Loucy (cell line): ENCODE measurements around the gene PYROXD2.

Source experiments
- EZH2phosphoT487 ChIP-seq: fragments of 200-600 bp; IDR thresholded peaks from 2 replicates; pipeline ENCODE4 v1.6.1; 2018; ENCODE audit warnings: antibody characterized with exemption, mild to moderate bottlenecking, moderate library complexity, borderline replicate concordance
- TF ChIP-seq, protein P1 (sequence below): fragments of 200-600 bp; sonication (generic); conservative IDR thresholded peaks from 2 replicates; pipeline ENCODE4 v1.5.1; 2014; ENCODE audit warnings: mild to moderate bottlenecking, antibody characterized with exemption, low read length

DNA sequence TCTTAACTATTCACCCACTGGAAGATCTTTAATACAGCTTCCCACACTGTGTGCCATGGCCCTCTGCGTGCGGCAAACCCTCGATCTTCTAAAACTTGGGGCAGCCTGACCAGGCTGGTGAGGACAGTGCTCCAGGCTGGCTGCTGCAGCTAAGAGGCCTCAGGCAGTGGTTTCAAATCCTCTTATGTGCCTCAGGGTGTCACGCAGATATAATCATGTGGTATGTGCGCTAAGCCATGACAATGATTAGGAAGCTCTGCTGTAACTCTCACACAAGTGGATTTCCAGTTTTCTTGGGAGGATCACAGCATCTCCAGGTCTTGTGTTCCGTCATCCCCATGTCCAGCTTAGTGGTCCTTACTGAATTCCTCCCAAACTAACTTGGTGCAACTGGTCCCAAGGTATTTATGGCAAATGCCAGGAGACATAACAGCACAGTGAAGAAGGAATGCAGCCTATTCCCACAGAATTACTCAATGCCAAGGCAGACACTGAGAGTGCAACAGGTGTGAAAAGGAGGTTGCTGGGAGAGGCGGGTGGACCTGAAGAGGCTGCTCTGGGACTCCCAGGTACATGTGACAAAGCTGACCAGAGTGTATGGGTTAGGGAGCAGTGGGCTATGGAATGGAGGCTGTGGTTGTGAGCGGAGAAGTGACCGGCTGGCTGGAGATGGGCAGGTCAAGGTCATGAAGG, 29.5 kb upstream of the PYROXD2 start:
- TF ChIP-seq, protein P1, sequence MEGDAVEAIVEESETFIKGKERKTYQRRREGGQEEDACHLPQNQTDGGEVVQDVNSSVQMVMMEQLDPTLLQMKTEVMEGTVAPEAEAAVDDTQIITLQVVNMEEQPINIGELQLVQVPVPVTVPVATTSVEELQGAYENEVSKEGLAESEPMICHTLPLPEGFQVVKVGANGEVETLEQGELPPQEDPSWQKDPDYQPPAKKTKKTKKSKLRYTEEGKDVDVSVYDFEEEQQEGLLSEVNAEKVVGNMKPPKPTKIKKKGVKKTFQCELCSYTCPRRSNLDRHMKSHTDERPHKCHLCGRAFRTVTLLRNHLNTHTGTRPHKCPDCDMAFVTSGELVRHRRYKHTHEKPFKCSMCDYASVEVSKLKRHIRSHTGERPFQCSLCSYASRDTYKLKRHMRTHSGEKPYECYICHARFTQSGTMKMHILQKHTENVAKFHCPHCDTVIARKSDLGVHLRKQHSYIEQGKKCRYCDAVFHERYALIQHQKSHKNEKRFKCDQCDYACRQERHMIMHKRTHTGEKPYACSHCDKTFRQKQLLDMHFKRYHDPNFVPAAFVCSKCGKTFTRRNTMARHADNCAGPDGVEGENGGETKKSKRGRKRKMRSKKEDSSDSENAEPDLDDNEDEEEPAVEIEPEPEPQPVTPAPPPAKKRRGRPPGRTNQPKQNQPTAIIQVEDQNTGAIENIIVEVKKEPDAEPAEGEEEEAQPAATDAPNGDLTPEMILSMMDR: no peak
- TF ChIP-seq EZH2phosphoT487: no peak
